ENCODE data around the gene SCP2.

GRCh38 chr1:52907068-52907811, 19.8 kb upstream of the SCP2 start:
- TF ChIP-seq POLR2A (IDR thresholded peaks at IDR 0.05), result no peak
- TF ChIP-seq EP300 (IDR thresholded peaks at IDR 0.05), result no peak
- TF ChIP-seq CTCF (IDR thresholded peaks at IDR 0.05), result no peak
